GM19455 (cell line): Measurements from ENCODE around the gene ENTPD2.

Source experiments
- ATAC-seq: cut with Tn5 transposase; IDR thresholded peaks from one replicate; pipeline ENCODE4 v1.9.1; 2021; ENCODE audit not compliant: unreplicated experiment

The ENTPD2 gene

GRCh38 chr9:137031904-137032640 is 21.8 kb downstream of the ENTPD2 start, which contains the start of gene FUT7:
Gene FUT7, minus strand, starts transcription at chr9:137032088. Its CDS starts 97 bp downstream, at chr9:137031991.
- ATAC-seq = no peak

- ATAC-seq = no peak
Observed at GRCh38 chr9:137030538-137031527, 23.0 kb downstream of the ENTPD2 start.

- ATAC-seq = no peak
Observed at GRCh38 chr9:137030006-137030405, 23.9 kb downstream of the ENTPD2 start.

- no peak for ATAC-seq
Observed at GRCh38 chr9:137029058-137029936, 24.6 kb downstream of the ENTPD2 start.

GRCh38 chr9:137028263-137029057 is 25.4 kb downstream of the ENTPD2 start:
- no peak for ATAC-seq

GRCh38 chr9:137027369-137028262 is 26.2 kb downstream of the ENTPD2 start, which contains the start of gene ABCA2:
Gene ABCA2, minus strand, starts transcription at chr9:137028237. Its CDS starts 97 bp downstream, at chr9:137028140.
- no peak for ATAC-seq

GRCh38 chr9:137026828-137027227 is 27.0 kb downstream of the ENTPD2 start:
- no peak for ATAC-seq

- ATAC-seq = no peak
Observed at GRCh38 chr9:137026384-137026783, 27.5 kb downstream of the ENTPD2 start.

- ATAC-seq = no peak
Observed at GRCh38 chr9:137025517-137025966, 28.3 kb downstream of the ENTPD2 start.

- ATAC-seq = no peak
Observed at GRCh38 chr9:137023583-137023991, 30.3 kb downstream of the ENTPD2 start.

GRCh38 chr9:137023157-137023556 is 30.7 kb downstream of the ENTPD2 start:
- no peak for ATAC-seq

GRCh38 chr9:137022662-137023008 is 31.2 kb downstream of the ENTPD2 start:
- no peak for ATAC-seq

- ATAC-seq = no peak
Observed at GRCh38 chr9:137021979-137022661, 31.7 kb downstream of the ENTPD2 start.

GRCh38 chr9:137021568-137021978 is 32.3 kb downstream of the ENTPD2 start:
- no peak for ATAC-seq

GRCh38 chr9:137020771-137021567 is 32.9 kb downstream of the ENTPD2 start:
- no peak for ATAC-seq

GRCh38 chr9:137019891-137020683 is 33.8 kb downstream of the ENTPD2 start:
- ATAC-seq = no peak
